Pons (tissue), 1 donor: ENCODE measurements around the gene USE1.
"Not testable (repeated sequence)": the region's sequence is repeated elsewhere in the genome, so short reads cannot be mapped to it uniquely, and the experiment has no call there.

Source experiments
- DNase-seq: peaks from one replicate; pipeline ENCODE4 v3.0.0-alpha.2; 2016; ENCODE audit warnings: low spot score

Gene USE1

DNA sequence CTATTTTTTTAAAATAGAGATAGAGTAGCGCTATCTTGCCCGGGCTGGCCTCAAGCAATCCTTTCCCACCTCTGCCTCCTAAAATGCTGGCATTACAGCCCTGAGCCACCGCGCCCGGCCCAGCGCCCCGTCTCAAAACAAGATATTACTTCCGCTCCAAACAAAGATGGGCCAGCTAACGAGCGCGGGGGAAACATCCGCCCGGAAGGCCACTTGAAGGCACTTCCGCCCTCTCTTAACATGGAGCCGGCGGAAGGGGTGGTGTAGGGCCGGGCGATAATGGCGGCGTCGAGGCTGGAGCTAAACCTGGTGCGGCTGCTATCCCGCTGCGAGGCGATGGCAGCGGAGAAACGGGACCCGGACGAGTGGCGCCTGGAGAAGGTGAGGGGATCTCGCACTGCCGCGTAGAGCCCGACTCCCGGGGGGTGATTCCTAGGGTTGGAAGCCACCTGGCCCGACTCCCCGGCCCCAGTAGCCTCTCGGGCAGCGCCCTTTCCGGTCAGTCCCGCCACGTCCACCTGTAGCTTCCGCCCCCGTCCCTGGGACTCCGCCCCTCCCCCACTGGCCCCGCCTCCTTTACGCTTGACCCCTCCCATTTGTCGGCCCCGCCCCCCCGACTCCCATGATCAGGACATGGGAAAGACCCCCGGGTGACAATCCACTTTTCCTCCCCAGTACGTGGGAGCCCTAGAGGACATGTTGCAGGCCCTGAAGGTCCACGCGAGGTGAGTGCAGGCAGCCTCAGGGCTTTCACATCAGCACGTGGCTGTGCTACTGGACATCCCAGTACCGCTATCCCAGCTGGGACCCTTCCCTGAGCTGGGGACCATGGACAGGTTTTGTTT is at the start of gene USE1:
TSS of gene USE1 (plus strand) at position 231 of the 845 bp plus-strand sequence. CDS start at position 280, 49 bp downstream.
- DNase-seq: peak; percentile 89

DNA sequence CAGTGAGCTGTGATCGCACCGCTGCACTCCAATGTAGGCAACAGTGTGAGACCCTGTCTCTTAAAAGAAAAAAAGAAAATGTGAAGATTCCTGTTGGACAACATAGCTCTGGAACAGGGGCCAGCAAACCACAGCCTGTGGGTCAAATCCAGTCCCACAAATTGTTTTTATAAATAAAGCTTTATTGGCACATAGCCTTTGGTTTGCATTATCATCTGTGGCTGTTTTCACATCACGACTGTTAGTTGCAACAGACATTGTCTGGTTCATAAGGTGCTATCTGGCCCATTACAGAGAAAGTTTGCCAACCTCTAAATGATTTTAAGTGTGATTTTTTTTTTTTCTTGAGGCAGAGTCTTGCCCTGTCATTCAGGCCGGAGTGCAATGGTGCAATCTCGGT is 49.4 kb upstream of the USE1 start:
- DNase-seq: no peak

DNA sequence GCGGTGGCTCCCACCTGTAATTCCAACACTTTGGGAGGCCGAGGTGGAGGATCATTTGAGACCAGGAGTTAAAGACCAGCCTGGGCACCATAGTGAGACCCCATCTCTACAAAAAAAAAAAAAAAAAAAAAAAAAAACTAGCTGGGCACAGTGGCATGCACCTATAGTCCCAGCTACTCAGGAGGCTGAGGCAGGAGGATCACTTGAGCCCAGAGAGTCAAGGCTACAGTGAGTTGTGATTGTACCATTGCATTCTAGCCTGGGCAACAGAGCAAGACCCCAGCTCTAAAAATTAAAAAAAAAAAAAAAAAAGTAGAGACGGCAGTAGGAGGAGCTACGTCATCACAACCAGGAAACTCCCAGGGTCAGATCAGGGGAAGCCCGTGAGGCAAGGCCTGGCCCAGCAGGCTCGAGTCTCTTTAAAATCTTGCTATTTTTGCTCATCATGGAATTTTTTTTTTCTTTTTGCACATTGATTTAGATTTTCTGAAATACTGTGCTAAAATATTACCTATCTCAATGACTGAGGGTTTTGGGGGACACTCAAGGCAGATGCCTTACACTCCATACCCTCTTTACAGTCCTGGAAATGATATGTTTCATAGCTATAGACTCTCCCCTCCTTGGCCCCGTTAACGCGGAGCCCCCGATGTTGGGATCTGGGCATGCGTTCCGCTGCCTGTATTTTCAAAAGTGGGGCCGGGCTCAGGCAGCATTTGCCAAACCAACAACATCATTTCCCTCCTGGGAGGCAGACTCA is 44.4 kb upstream of the USE1 start:
- no peak for DNase-seq

DNA sequence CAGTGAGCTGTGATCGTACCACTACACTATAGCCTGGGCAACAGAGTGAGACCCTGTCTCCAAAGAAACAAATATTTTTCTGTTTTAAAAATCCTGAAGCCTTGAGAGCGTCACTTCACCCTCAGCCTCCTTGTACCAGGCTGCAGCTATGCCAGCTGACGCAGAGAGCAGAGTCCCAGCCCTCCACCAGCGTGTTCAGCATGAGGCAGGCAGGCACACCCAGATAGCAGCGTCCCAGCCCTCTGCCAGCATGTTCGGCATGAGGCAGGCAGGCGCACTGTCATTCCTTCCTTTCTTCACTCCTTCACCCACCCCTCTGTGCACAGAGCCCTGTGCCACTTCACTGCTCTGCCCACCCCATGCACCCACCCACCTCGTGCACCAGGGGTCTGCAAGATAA is 43.3 kb upstream of the USE1 start:
- no peak for DNase-seq

- DNase-seq: no peak
These were observed 42.4 kb upstream of the USE1 start for GRCh38 chr19:17172624-17173345.

GRCh38 chr19:17178291-17178690 is 36.9 kb upstream of the USE1 start:
- DNase-seq: no peak

DNA sequence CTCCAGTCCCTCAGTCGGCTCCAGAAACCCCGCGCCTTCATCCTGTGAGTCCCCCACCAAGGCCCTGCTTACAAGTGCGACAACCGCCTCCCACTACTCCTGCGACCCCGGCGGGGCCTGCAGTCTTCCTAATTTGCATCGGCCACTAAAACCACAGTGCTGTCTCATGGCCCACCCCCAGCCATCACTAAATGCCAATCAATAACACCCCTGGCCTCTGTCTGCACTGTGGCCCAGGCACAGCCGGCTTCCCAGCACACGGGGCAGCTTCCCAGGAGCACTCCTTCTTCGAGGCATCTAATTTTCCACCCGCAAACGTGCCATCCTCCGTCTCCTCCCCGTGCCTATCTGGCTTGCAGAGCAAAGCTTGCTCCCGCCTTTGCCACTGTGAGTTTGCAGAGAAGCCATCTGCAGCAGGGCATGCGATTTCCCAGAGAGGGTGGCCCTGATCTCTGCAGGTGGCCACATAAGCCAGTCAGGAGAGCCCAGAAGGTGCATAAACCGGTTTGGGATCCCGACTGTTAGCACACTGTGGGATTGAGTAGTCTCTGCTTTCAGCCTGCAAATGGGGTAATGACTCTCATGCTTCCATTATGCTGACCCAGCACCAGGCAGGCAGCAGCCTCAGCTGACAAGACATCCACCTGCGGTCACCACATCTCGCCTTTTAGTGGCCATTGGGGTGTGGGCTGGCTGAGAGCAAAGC is 34.0 kb upstream of the USE1 start:
- DNase-seq: no peak

- DNase-seq: no peak
These were observed 31.8 kb upstream of the USE1 start for GRCh38 chr19:17183271-17183761.

DNA sequence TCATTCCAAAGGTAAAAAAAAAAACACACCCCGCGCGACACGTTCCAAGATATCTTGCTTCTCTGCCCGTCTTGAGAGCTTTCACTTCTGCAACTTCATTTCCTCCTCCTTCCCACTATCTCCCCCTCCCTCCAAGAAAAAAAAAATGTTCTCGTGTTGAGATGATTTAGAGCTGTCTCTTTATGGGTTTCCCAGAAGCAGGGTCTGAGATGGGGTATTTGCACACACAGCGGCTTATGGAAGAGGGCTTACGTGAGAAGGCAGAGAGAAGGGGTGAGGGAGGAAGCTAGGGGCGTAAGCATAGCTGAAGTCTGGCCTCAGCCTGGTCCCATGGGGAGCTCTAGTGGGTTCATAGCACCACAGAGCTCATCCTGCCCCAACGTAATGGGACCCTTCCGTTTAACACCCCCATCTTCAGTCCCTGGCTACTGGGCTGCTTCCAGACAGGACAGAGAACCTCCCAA is 31.3 kb upstream of the USE1 start:
- peak; percentile 55 for DNase-seq

GRCh38 chr19:17184371-17184841 is 30.8 kb upstream of the USE1 start:
- peak; percentile 7 for DNase-seq

GRCh38 chr19:17185590-17185989 is 29.6 kb upstream of the USE1 start:
- DNase-seq: no peak

- DNase-seq: not testable (repeated sequence)
These were observed 23.4 kb upstream of the USE1 start for GRCh38 chr19:17191736-17192135.

- DNase-seq: no peak
These were observed 22.4 kb upstream of the USE1 start for GRCh38 chr19:17192751-17193150.

- no peak for DNase-seq
These were observed 20.5 kb upstream of the USE1 start for GRCh38 chr19:17194608-17195007.

GRCh38 chr19:17195106-17195505 is 20.1 kb upstream of the USE1 start:
- no peak for DNase-seq

GRCh38 chr19:17196610-17197009 is 18.5 kb upstream of the USE1 start:
- no peak for DNase-seq

- no peak for DNase-seq
These were observed 17.5 kb upstream of the USE1 start for GRCh38 chr19:17197666-17198065.

- no peak for DNase-seq
These were observed 14.6 kb upstream of the USE1 start for GRCh38 chr19:17200408-17201079.

DNA sequence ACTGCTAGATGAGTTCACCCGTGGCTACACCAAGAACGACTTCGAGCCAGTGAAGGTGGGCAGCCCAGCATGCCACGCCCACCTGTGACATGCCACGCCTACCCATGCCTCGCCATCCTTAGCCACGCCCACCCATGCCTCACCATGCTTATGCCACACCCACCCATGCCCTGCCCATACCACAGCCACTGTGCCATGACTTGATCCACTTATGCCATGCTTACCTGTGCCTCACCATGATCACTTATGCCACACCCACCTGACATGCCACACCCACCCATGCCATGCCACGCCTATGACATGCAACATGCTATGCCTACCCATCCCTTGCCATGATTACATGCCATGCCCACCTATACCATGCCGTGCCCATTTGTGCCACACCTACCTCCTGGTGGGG is 12.9 kb upstream of the USE1 start:
- no peak for DNase-seq

- no peak for DNase-seq
These were observed 12.4 kb upstream of the USE1 start for GRCh38 chr19:17202713-17203112.
